ENCODE measurements around the gene KCNJ6.

The KCNJ6 gene

DNA sequence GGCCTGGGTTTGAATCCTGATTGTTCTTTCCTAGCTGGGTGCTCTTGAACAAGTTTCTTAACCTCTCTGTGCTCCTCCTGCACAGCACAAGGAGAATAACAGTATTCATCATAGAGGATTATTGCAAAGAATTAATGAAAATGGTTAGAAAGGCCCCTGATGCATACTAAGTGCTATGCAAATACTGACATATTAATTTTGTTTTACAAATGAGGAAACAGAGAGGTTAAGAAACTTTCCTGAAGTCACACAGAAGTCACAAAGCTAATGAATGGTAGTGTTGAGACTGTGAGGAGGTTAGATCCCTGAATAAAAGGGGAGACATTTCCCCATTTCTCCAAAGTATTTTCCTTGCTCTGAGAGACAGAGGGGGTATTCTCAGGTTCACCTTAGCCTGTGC is 99.0 kb downstream of the KCNJ6 start:
- no peak for DNase-seq

GRCh38 chr21:37815893-37816292 is 100.4 kb downstream of the KCNJ6 start:
- no peak for DNase-seq

DNA sequence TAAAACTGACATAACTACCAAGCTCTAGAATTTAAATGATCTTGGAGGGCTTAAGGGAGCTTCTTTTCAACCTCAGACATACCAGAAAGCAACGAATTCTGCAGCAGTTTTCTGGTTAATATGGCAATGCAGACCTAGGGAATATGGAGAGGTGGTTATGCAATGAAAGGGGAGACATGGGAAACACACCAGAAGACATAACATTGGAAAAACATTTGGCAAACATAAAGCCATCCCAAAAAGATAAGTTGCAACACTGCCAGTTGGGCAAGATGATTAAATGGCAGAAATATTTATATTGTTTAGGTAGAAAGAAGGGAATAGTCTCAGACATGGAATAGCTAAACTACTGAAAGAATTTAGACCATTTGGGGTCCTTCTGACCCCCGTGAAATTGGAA is 104.5 kb downstream of the KCNJ6 start:
- DNase-seq = no peak

GRCh38 chr21:37808261-37808660 is 108.0 kb downstream of the KCNJ6 start:
- no peak for DNase-seq

GRCh38 chr21:37805266-37805665 is 111.0 kb downstream of the KCNJ6 start:
- DNase-seq = no peak

- no peak for DNase-seq
Observed at GRCh38 chr21:37804001-37804400, 112.3 kb downstream of the KCNJ6 start.

DNA sequence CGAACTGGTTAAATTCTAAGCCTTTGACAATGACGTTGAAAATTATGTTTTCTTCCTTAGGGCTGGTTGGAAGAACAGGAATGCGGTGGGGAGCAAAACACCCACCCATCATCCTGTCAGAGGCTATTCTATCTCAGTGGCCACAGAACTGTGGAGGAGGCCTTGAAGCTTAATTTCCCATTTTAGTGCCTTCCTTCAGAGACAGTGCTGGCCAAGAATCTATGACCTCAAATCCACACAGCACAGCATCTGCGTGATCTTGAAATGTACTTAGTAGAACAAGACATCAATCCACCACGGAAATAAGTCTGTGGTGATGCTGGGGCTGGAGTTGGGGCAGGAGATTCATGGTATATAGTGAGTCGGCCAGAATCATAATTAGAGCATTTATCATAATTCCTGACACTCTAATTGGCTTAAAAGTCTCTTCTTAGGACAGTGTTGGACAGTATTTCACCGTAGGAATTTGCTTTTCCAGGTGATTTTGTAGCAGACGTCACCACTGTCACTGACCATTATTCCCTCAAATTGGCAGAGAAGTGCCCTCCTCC is 113.1 kb downstream of the KCNJ6 start:
- DNase-seq = no peak

- DNase-seq = no peak
Observed at GRCh38 chr21:37800456-37801061, 115.7 kb downstream of the KCNJ6 start.

GRCh38 chr21:37800057-37800455 is 116.2 kb downstream of the KCNJ6 start:
- no peak for DNase-seq

- peak; percentile 23 for DNase-seq
Observed at GRCh38 chr21:37799211-37800056, 116.8 kb downstream of the KCNJ6 start.

GRCh38 chr21:37797403-37797802 is 118.9 kb downstream of the KCNJ6 start:
- no peak for DNase-seq

DNA sequence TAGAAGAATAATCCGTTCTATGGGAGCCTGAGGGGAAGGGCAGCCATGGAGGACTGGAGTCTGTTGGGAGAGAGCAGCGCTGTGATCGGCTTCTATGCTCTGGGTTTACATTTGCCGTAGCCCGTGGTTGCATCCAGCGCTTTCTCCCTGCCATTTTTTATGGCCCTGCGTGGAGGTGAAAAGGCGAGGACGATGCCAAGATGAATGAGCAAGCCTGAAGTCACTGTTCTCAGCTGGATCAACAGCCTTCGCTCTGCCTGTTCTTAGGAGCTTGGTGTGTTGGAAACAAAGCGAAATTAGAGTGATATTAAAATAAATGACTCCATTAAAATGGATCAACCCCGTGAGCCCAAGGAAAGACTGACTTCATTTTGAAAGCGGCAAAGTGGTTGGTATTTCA is 120.2 kb downstream of the KCNJ6 start:
- no peak for DNase-seq

- no peak for DNase-seq
Observed at GRCh38 chr21:37793660-37794059, 122.6 kb downstream of the KCNJ6 start.

GRCh38 chr21:37792046-37792445 is 124.2 kb downstream of the KCNJ6 start:
- DNase-seq = no peak

DNA sequence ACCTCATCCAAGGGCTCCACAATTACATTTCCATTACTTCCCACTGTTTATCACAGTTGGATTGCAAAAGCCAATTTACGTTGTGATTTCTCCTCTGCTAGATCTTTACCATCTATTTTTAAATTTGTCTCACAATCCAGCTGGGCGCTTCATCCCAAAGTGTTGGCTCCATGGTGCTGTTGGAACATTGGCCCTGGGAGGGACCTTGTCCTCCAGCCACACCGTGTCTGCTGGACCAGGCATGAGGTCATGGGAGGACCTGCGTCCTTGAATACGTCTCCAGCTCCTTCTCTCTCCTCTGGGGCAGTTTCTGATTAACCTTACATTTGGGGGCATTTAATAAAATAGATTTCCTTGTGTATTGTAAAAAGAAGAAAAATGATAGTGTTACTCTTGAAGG is 125.4 kb downstream of the KCNJ6 start:
- no peak for DNase-seq

GRCh38 chr21:37788503-37788902 is 127.8 kb downstream of the KCNJ6 start:
- DNase-seq = no peak

- no peak for DNase-seq
Observed at GRCh38 chr21:37787456-37787855, 128.8 kb downstream of the KCNJ6 start.

DNA sequence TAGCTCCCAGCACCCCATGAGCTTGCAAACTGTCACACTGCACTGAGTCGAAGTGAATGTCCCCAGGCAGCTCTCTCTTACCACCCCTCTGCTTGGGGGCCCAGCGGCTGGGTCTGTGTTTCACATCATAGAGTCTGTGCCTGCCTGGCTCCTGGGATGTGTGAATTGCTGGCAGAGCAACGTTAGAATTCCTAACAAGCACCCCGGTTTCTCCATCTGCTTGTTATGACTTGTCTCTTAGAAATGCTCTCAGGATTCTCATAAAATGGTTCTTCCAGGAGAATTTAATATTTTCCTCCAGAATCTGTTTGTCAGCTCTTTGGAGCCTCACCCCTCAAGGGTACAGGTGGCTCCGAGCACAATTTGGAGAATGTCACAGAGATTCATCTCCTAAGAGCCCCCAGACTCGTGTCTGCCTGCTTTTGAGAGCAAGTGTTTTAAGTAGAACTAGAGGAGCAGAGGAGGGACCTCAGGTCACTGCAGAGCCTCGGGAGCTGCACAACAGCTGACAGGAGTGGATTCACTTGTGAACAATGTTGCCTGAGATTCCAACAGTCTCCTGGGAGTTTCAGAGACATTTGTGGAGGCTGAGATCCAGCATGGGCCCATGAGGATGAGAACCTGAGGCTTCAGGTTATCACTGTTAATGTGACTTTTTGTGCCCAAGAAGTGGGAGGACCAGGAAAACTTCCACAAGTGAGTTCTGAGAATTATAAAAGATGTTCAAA is 131.5 kb downstream of the KCNJ6 start:
- no peak for DNase-seq

DNA sequence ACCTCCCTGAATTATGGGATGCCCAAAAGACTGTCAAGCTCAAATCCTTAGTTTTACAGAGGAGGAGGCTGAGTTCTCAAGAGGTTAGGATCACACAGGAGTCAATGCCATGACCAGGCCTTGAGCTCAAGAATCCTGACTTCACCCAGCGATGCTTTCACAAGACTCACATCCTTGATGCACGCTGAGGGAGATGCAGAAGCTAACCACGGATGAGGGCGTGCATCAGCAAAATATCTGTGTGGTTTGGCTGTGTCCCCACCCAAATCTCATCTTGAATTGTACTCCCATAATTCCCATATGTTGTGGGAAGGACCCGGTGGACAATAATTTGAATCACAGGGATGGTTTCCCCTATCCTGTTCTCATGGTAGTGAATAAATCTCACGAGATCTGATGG is 133.2 kb downstream of the KCNJ6 start:
- no peak for DNase-seq

DNA sequence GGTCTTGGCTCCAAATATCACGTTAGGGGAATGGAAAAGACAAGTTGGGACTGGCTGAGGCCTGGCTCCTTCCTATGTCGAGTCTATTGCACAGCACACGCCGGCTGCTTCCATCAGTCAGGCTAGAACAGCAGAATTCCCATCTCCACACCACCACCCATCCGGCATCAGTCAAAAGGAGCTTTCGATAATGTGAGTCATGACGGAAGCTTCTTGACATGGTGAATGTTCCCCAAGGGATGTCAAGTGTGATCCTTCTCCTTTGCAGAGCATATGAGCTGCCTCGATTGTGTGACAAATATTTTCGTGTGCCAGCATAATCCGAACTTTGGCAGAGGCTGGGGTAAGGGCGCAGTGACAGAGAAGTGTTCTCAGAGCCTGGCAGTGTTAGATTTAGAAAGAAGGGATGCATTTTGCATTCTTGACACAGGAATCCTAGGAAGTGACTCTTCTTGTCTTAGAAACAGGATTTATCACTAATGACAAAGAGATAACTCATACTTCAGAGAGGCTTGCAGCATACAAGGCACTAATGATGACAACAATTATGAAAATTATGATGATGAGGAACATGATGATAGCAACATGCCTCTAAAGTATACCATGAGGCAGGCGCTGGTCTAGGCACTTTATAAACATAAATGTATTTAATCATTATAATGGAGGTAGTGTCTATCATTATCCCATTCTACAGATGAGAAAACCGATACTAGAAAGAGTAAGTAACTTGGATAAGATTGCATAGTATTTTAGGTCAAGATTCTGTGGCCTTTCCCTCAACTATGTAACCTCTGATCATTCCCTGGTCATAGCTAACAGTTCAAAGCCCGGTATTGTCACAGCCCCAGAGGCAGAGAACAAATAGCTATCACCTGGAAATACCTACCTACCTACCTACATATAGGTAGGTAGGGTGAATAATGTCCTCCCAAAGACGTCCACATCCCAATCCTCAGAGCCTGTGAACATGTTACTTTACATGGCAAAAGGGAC is 135.0 kb downstream of the KCNJ6 start:
- DNase-seq = no peak

DNA sequence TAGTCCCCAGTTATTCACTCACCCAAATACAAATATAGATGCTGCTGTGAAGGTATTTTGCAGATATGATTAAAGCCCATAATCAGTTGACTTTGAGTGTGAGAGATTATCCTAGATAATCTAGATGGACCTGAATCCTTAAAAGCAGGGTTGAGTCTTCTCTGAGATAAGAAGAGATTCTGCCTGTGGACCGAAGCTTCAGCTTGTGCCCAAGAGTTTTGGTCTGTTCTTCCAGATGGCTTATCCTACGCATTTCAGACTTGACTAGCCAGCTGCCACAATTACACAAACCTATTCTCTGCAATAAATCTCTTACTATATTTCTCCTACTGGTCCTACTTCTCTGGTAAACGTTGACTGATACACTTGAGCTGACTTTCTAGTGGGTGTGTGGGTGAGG is 145.1 kb downstream of the KCNJ6 start:
- DNase-seq = no peak

DNA sequence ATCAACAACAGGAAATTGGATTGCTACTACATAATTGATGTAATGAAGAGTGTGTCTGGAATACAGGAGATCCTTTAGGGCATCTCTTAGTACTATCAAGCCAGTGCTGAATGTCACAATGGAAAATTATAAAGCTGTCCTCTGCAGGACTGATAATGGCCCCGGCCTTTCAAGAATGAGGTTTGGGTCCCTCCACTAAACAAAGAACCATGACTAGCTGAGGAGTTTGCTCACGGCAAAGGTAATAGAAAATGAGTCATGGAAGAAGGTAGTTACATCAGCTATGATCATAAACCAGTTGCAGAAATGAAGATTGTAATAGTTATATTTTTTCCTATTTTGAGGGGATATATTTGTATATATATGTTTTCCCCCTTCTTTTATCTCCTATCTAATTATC is 145.8 kb downstream of the KCNJ6 start:
- DNase-seq = no peak

Data from right kidney (tissue), 1 donor.